ENCODE results near the gene ALDH3A1.

ALDH3A1 gene

GRCh38 chr17:19702217-19702641 is 45.9 kb downstream of the ALDH3A1 start:
- no peak for DNase-seq
